ENCODE data around the gene CAB39. TPM values are rescaled to one million over a fixed set of nuclear protein-coding genes. Genes with fewer than 3 reads are reported as not detected.

CAB39 gene
- total RNA-seq, 1 donor from 2014 or later = 60.3 TPM

- no peak for DNase-seq
- Mint-ChIP-seq H3K4me1 (ENCODE audit: low read depth, unreplicated experiment) (no peaks in the 10 kb centered on the region), H3K4me3 (ENCODE audit: unreplicated experiment) (no peak overlapping the region), H3K36me3 (ENCODE audit: unreplicated experiment) (peaks cover 8% of the 10 kb centered on the region), H3K27me3 (ENCODE audit: unreplicated experiment) (peaks cover 7% of the 10 kb centered on the region), H3K27ac (ENCODE audit: unreplicated experiment) (no peak overlapping the region), H3K9me3 (ENCODE audit: unreplicated experiment) (peaks cover 3% of the 10 kb centered on the region)
- no peak for TF ChIP-seq CTCF (IDR thresholded peaks at IDR 0.05; ENCODE audit: partially characterized antibody, unreplicated experiment)
Measured at GRCh38 chr2:230677201-230677946, 35.3 kb upstream of the CAB39 start.

DNA sequence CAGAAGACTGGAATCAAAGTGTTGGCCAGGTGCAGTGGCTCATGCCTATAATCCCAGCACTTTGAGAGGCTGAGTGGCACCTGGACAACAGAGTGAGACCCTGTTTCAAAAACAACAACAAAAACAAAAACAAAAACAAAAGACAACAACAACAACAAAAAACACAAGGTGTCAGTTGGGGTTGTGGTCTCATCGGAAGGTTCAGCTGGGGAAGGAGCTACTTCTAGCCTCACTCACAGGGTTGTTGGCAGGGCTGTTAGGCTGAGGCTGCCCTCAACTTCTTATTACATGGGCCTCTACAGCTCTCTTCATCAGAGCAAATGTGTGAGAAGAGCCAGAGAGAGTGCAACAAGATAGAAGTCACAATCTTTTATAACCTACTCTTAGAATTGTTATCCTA is 34.6 kb upstream of the CAB39 start:
- Mint-ChIP-seq H3K9me3 (ENCODE audit: unreplicated experiment) (peaks cover 4% of the 10 kb centered on the region), H3K27ac (ENCODE audit: unreplicated experiment) (no peak overlapping the region), H3K4me1 (ENCODE audit: low read depth, unreplicated experiment) (no peaks in the 10 kb centered on the region), H3K36me3 (ENCODE audit: unreplicated experiment) (peaks cover 8% of the 10 kb centered on the region), H3K4me3 (ENCODE audit: unreplicated experiment) (no peak overlapping the region), H3K27me3 (ENCODE audit: unreplicated experiment) (peaks cover 7% of the 10 kb centered on the region)
- no peak for TF ChIP-seq CTCF (IDR thresholded peaks at IDR 0.05; ENCODE audit: partially characterized antibody, unreplicated experiment)
- DNase-seq = no peak

GRCh38 chr2:230678451-230678850 is 34.2 kb upstream of the CAB39 start:
- H3K36me3 Mint-ChIP-seq (ENCODE audit: unreplicated experiment) = peaks cover 8% of the 10 kb centered on the region
- H3K27ac Mint-ChIP-seq (ENCODE audit: unreplicated experiment) = no peak overlapping the region
- DNase-seq = no peak
- no peak overlapping the region for H3K4me3 Mint-ChIP-seq (ENCODE audit: unreplicated experiment)
- H3K27me3 Mint-ChIP-seq (ENCODE audit: unreplicated experiment) = peaks cover 7% of the 10 kb centered on the region
- H3K9me3 Mint-ChIP-seq (ENCODE audit: unreplicated experiment) = peaks cover 4% of the 10 kb centered on the region
- H3K4me1 Mint-ChIP-seq (ENCODE audit: low read depth, unreplicated experiment) = no peaks in the 10 kb centered on the region
- no peak for TF ChIP-seq CTCF (IDR thresholded peaks at IDR 0.05; ENCODE audit: partially characterized antibody, unreplicated experiment)

GRCh38 chr2:230680463-230681170 is 32.0 kb upstream of the CAB39 start:
- H3K27me3 Mint-ChIP-seq (ENCODE audit: unreplicated experiment) = peaks cover 9% of the 10 kb centered on the region
- TF ChIP-seq CTCF (IDR thresholded peaks at IDR 0.05; ENCODE audit: partially characterized antibody, unreplicated experiment) = no peak
- peaks cover 8% of the 10 kb centered on the region for H3K36me3 Mint-ChIP-seq (ENCODE audit: unreplicated experiment)
- no peak for DNase-seq
- H3K9me3 Mint-ChIP-seq (ENCODE audit: unreplicated experiment) = peaks cover 8% of the 10 kb centered on the region
- peaks cover 16% of the 10 kb centered on the region for H3K4me1 Mint-ChIP-seq (ENCODE audit: low read depth, unreplicated experiment)
- no peak overlapping the region for H3K27ac Mint-ChIP-seq (ENCODE audit: unreplicated experiment)
- H3K4me3 Mint-ChIP-seq (ENCODE audit: unreplicated experiment) = no peak overlapping the region

- H3K36me3 Mint-ChIP-seq (ENCODE audit: unreplicated experiment) = peaks cover 8% of the 10 kb centered on the region
- peaks cover 10% of the 10 kb centered on the region for H3K27me3 Mint-ChIP-seq (ENCODE audit: unreplicated experiment)
- no peak for DNase-seq
Measured at GRCh38 chr2:230681171-230681545, 31.5 kb upstream of the CAB39 start.

More at GRCh38 chr2:230681171-230681545, 31.5 kb upstream of the CAB39 start:
- H3K9me3 Mint-ChIP-seq (ENCODE audit: unreplicated experiment) = peaks cover 9% of the 10 kb centered on the region
- no peak for TF ChIP-seq CTCF (IDR thresholded peaks at IDR 0.05; ENCODE audit: partially characterized antibody, unreplicated experiment)
- peaks cover 17% of the 10 kb centered on the region for H3K4me1 Mint-ChIP-seq (ENCODE audit: low read depth, unreplicated experiment)
- H3K4me3 Mint-ChIP-seq (ENCODE audit: unreplicated experiment) = no peak overlapping the region
- no peak overlapping the region for H3K27ac Mint-ChIP-seq (ENCODE audit: unreplicated experiment)

All from glutamatergic neuron (in vitro differentiated cells).